CD14-positive monocyte (primary cell): ENCODE results near the gene VCL. TPM values are rescaled to one million over a fixed set of nuclear protein-coding genes. Genes with fewer than 3 reads are reported as not detected.
A peak's percentile ranks its signal among the peaks of the same experiment; 100 is the strongest.

ENCODE experiments used
- DNase-seq, 3 donors: peaks; one replicate each; pipeline ENCODE4 v3.0.0-alpha.2; 2011 to 2022
- H2AFZ ChIP-seq: 2 replicates; pipeline ENCODE4 v1.6.0; 2012; ENCODE audit warnings: mild to moderate bottlenecking, low read depth, low read length, inconsistent platforms; ENCODE audit not compliant: insufficient read depth, poor library complexity, severe bottlenecking
- H3K27ac ChIP-seq, 2 donors: 1 replicate in 1 of 2; 2 replicates in 1 of 2; pipeline ENCODE4 v1.5.1; 2012 to 2013; ENCODE audit warnings: low read length in 2 of 2, control low read depth in 1 of 2, inconsistent platforms in 1 of 2, low read depth in 1 of 2, mild to moderate bottlenecking in 1 of 2
- H3K27me3 ChIP-seq, 2 donors: one replicate each; pipeline versions ENCODE4 v1.6.0 to v1.6.1; 2011 to 2013; ENCODE audit warnings: low read length in 2 of 2; ENCODE audit not compliant: control insufficient read depth in 2 of 2, insufficient read depth in 2 of 2
- H3K36me3 ChIP-seq, 2 donors: replicated peaks in 1 of 2; 1 replicate in 1 of 2; 2 replicates in 1 of 2; pipeline versions ENCODE4 v1.5.1 to v1.6.1; 2012 to 2013; ENCODE audit warnings: low read length in 2 of 2, control low read depth in 1 of 2, inconsistent platforms in 1 of 2, mild to moderate bottlenecking in 1 of 2; ENCODE audit not compliant: insufficient read depth in 2 of 2, control insufficient read depth in 1 of 2
- H3K4me1 ChIP-seq, 2 donors: 1 replicate in 1 of 2; 2 replicates in 1 of 2; pipeline versions ENCODE4 v1.5.1 to v1.6.1; 2012 to 2013; ENCODE audit warnings: low read length in 2 of 2, control low read depth in 1 of 2, inconsistent platforms in 1 of 2, mild to moderate bottlenecking in 1 of 2, moderate library complexity in 1 of 2; ENCODE audit not compliant: insufficient read depth in 2 of 2, control insufficient read depth in 1 of 2
- H3K4me2 ChIP-seq: replicated peaks from 2 replicates; pipeline ENCODE3; 2012; ENCODE audit warnings: low read length, moderate library complexity, mild to moderate bottlenecking; ENCODE audit not compliant: poor library complexity, severe bottlenecking; ENCODE audit errors: extremely low read depth
- H3K4me3 ChIP-seq, 3 experiments: fragments of 200-600 bp in 1 of 3; sonication (generic) in 1 of 3; replicated peaks in 1 of 3; 1 replicate in 2 of 3; 2 replicates in 1 of 3; pipeline ENCODE4 v1.5.1; 2011 to 2013; ENCODE audit warnings: low read length in 3 of 3, mild to moderate bottlenecking in 3 of 3, control low read depth in 2 of 3, low read depth in 2 of 3, inconsistent platforms in 1 of 3, moderate library complexity in 1 of 3
- H3K79me2 ChIP-seq: 2 replicates; pipeline ENCODE4 v1.6.0; 2012; ENCODE audit warnings: mild to moderate bottlenecking, control low read depth, inconsistent platforms, low read length, moderate library complexity; ENCODE audit not compliant: insufficient read depth
- H3K9ac ChIP-seq: 2 replicates; pipeline ENCODE4 v1.6.0; 2017; ENCODE audit warnings: low read length, mild to moderate bottlenecking; ENCODE audit not compliant: insufficient read depth, poor library complexity, severe bottlenecking
- H3K9me3 ChIP-seq, 2 donors: replicated peaks in 1 of 2; 1 replicate in 1 of 2; 2 replicates in 1 of 2; pipeline versions ENCODE4 v1.5.1 to v1.6.1; 2012 to 2013; ENCODE audit warnings: low read length in 2 of 2, control low read depth in 1 of 2; ENCODE audit not compliant: control insufficient read depth in 1 of 2, insufficient read depth in 1 of 2
- H4K20me1 ChIP-seq: 2 replicates; pipeline ENCODE4 v1.6.0; 2012; ENCODE audit warnings: mild to moderate bottlenecking, low read length, control low read depth, moderate library complexity; ENCODE audit not compliant: insufficient read depth
- H3K27ac Mint-ChIP-seq, 7 donors: one replicate each; pipeline ENCODE4 v1.8.0; 2020; ENCODE audit warnings: mild to moderate bottlenecking in 7 of 7, mixed read lengths in 7 of 7, moderate library complexity in 6 of 7, inconsistent platforms in 2 of 7
- H3K27me3 Mint-ChIP-seq, 3 donors: one replicate each; pipeline ENCODE4 v1.8.0; 2021 to 2022; ENCODE audit warnings: low read depth in 3 of 3, mild to moderate bottlenecking in 3 of 3, mixed read lengths in 3 of 3, moderate library complexity in 3 of 3, inconsistent platforms in 1 of 3
- H3K36me3 Mint-ChIP-seq, 2 donors: one replicate each; pipeline ENCODE4 v1.8.0; 2020; ENCODE audit warnings: mixed read lengths in 2 of 2, inconsistent platforms in 1 of 2, mild to moderate bottlenecking in 1 of 2
- H3K4me1 Mint-ChIP-seq: one replicate; pipeline ENCODE4 v1.8.0; 2020; ENCODE audit warnings: mild to moderate bottlenecking, mixed read lengths
- H3K4me3 Mint-ChIP-seq, 2 donors: one replicate each; pipeline ENCODE4 v1.8.0; 2020; ENCODE audit warnings: mild to moderate bottlenecking in 2 of 2, mixed read lengths in 2 of 2, moderate library complexity in 1 of 2
- H3K9me3 Mint-ChIP-seq, 7 donors: one replicate each; pipeline ENCODE4 v1.8.0; 2020 to 2022; ENCODE audit warnings: mixed read lengths in 7 of 7, mild to moderate bottlenecking in 6 of 7, moderate library complexity in 6 of 7, inconsistent platforms in 2 of 7
- CTCF ChIP-seq: fragments of 200-600 bp; IDR thresholded peaks from one replicate; pipeline ENCODE4 v1.8.0; 2022; ENCODE audit warnings: antibody characterized with exemption, mild to moderate bottlenecking
- WGBS: methylation state at CpG from one replicate; pipeline ENCODE4 v1.1.5; 2013; ENCODE audit warnings: missing lambda C conversion rate; ENCODE audit not compliant: insufficient coverage; 5-methylcytosine and 5-hydroxymethylcytosine counted together
- intact Hi-C, 2 donors: fragments of 100-400 bp; cut with micrococcal nuclease; formaldehyde crosslinking; loops; one replicate each; pipeline versions ENCODE4 v1.15.0 to v1.15.1; 2023
- polyA plus RNA-seq, 3 donors: library from polyadenylated mRNA; depleted of rRNA in 1 of 3; unstranded in 2 of 3; stranded (reverse) in 1 of 3; fragments of 300-500 nt in 2 of 3; fragments of >200 nt in 1 of 3; fragmentation: Illumina TruSeq in 2 of 3; gene quantifications; 1 replicate in 2 of 3; 2 replicates in 1 of 3; pipeline ENCODE4 v1.2.3, GENCODE V29; 2012 to 2021

VCL gene
- polyA plus RNA-seq, 3 donors: 39.1 to 68.4 (median 52.8) TPM

- intact Hi-C loops: no loop called here
- Histone ChIP-seq H3K9me3 (no peaks in the 10 kb centered on the region), H3K4me1 (no peaks in the 10 kb centered on the region), H3K27ac (no peak overlapping the region), H4K20me1 (peaks cover 37% of the 10 kb centered on the region), H2AFZ (no peak overlapping the region), H3K4me3 (no peak overlapping the region), H3K36me3 (peaks cover 92 to 100% of the 10 kb centered on the region in 2 donors), H3K79me2 (no peaks in the 10 kb centered on the region), H3K4me2 (no peak overlapping the region), H3K27me3 (no peaks in the 10 kb centered on the region), H3K9ac (no peak overlapping the region)
- no peak for TF ChIP-seq CTCF
- Mint-ChIP-seq H3K27ac (peak overlapping the region in 1 of 7 donors; percentile 56), H3K9me3 (no peaks in the 10 kb centered on the region), H3K36me3 (peaks cover 87 to 97% of the 10 kb centered on the region in 2 donors), H3K4me1 (no peaks in the 10 kb centered on the region), H3K27me3 (peaks cover 0 to 2% (median 0%) of the 10 kb centered on the region in 3 donors), H3K4me3 (no peak overlapping the region)
- DNase-seq: no peak
- WGBS: 100% methylated on average over 2 of the region's 5 CpGs
Observed at GRCh38 chr10:74104480-74104879, 106.6 kb downstream of the VCL start.

GRCh38 chr10:74104996-74105395 lies 107.1 kb downstream of the VCL start:
- no peaks in the 10 kb centered on the region for H3K9me3 Mint-ChIP-seq
- no peaks in the 10 kb centered on the region for H3K9me3 ChIP-seq

More at GRCh38 chr10:74104996-74105395, 107.1 kb downstream of the VCL start:
- Histone ChIP-seq H3K79me2 (no peaks in the 10 kb centered on the region), H3K4me3 (no peak overlapping the region), H3K27me3 (no peaks in the 10 kb centered on the region), H3K4me2 (no peak overlapping the region), H3K9ac (no peak overlapping the region), H3K27ac (no peak overlapping the region), H3K4me1 (no peaks in the 10 kb centered on the region), H2AFZ (no peak overlapping the region), H3K36me3 (peaks cover 92 to 100% of the 10 kb centered on the region in 2 donors), H4K20me1 (peaks cover 42% of the 10 kb centered on the region)
- DNase-seq: no peak
- Mint-ChIP-seq H3K4me3 (no peak overlapping the region), H3K27me3 (peaks cover 0 to 2% (median 0%) of the 10 kb centered on the region in 3 donors), H3K4me1 (no peaks in the 10 kb centered on the region), H3K27ac (peak overlapping the region in 4 of 7 donors; percentile 21 to 76 (median 61)), H3K36me3 (peaks cover 87 to 97% of the 10 kb centered on the region in 2 donors)
- 98% methylated on average over 6 of the region's 8 CpGs for WGBS
- no peak for TF ChIP-seq CTCF
- intact Hi-C loops: no loop called here
